ENCODE data around the gene SMG6. TPM values are rescaled to one million over a fixed set of nuclear protein-coding genes. Genes with fewer than 3 reads are reported as not detected.

Gene SMG6
- total RNA-seq, 1 experiment from 2014 or later, result 36.1 TPM

- CTCF ChIA-PET, result no interaction called here
- Histone ChIP-seq H3K9me3 (ENCODE audit: low read depth, low read length, poor library complexity, severe bottlenecking) (no peaks in the 10 kb centered on the region), H3K4me1 (ENCODE audit: insufficient read depth, low read length, poor library complexity, severe bottlenecking) (peaks cover 47% of the 10 kb centered on the region), H3K27ac (ENCODE audit: low read depth, low read length, poor library complexity, severe bottlenecking) (peak overlapping the region; percentile 56), H3K36me3 (ENCODE audit: insufficient read depth, low read length, poor library complexity, severe bottlenecking) (no peaks in the 10 kb centered on the region), H3K4me3 (ENCODE audit: low read depth, low read length, poor library complexity, severe bottlenecking) (no peak overlapping the region), H3K27me3 (replicated peaks; ENCODE audit: insufficient read depth, low read depth, low read length, poor library complexity) (peaks cover 13% of the 10 kb centered on the region)
- BruUV-seq (replicated peaks), result no TSS peak
- DNase-seq (ENCODE audit: low spot score), result peak; percentile 56
- intact Hi-C loops (cut with micrococcal nuclease; ENCODE audit: unreplicated experiment), result no loop called here
- TF ChIP-seq EZH2 (IDR thresholded peaks at IDR 0.05; ENCODE audit: borderline replicate concordance, low read depth, low read length, poor library complexity, severe bottlenecking) (no peak), CTCF (conservative IDR thresholded peaks at IDR 0.05; ENCODE audit: low read depth, low read length) (no peak; the same call in 1 of the 2 replicates)
- POLR2A ChIA-PET (ENCODE audit: low non-redundant PET), result no interaction called here
Observed at GRCh38 chr17:2028737-2029136, 274.8 kb downstream of the SMG6 start.

- ChIA-PET POLR2A (ENCODE audit: low non-redundant PET) (no interaction called here), CTCF (no interaction called here)
- Histone ChIP-seq H3K4me3 (ENCODE audit: low read depth, low read length, poor library complexity, severe bottlenecking) (no peak overlapping the region), H3K27ac (ENCODE audit: low read depth, low read length, poor library complexity, severe bottlenecking) (peak overlapping the region; percentile 56), H3K27me3 (replicated peaks; ENCODE audit: insufficient read depth, low read depth, low read length, poor library complexity) (peaks cover 13% of the 10 kb centered on the region), H3K9me3 (ENCODE audit: low read depth, low read length, poor library complexity, severe bottlenecking) (no peaks in the 10 kb centered on the region), H3K4me1 (ENCODE audit: insufficient read depth, low read length, poor library complexity, severe bottlenecking) (peaks cover 47% of the 10 kb centered on the region), H3K36me3 (ENCODE audit: insufficient read depth, low read length, poor library complexity, severe bottlenecking) (no peaks in the 10 kb centered on the region)
- no TSS peak for BruUV-seq (replicated peaks)
- DNase-seq (ENCODE audit: low spot score), result peak; percentile 52
- intact Hi-C loops (cut with micrococcal nuclease; ENCODE audit: unreplicated experiment), result no loop called here
- TF ChIP-seq CTCF (conservative IDR thresholded peaks at IDR 0.05; ENCODE audit: low read depth, low read length) (no peak), EZH2 (IDR thresholded peaks at IDR 0.05; ENCODE audit: borderline replicate concordance, low read depth, low read length, poor library complexity, severe bottlenecking) (no peak)
Observed at GRCh38 chr17:2028234-2028614, 275.4 kb downstream of the SMG6 start.

- H3K4me1 ChIP-seq (ENCODE audit: insufficient read depth, low read length, poor library complexity, severe bottlenecking), result peaks cover 47% of the 10 kb centered on the region
- no peaks in the 10 kb centered on the region for H3K9me3 ChIP-seq (ENCODE audit: low read depth, low read length, poor library complexity, severe bottlenecking)
- intact Hi-C loops (cut with micrococcal nuclease; ENCODE audit: unreplicated experiment), result no loop called here
- H3K4me3 ChIP-seq (ENCODE audit: low read depth, low read length, poor library complexity, severe bottlenecking), result no peak overlapping the region
- no peak for DNase-seq (ENCODE audit: low spot score)
- ChIA-PET CTCF (no interaction called here), POLR2A (ENCODE audit: low non-redundant PET) (no interaction called here)
- peaks cover 13% of the 10 kb centered on the region for H3K27me3 ChIP-seq (replicated peaks; ENCODE audit: insufficient read depth, low read depth, low read length, poor library complexity)
- no peaks in the 10 kb centered on the region for H3K36me3 ChIP-seq (ENCODE audit: insufficient read depth, low read length, poor library complexity, severe bottlenecking)
- H3K27ac ChIP-seq (ENCODE audit: low read depth, low read length, poor library complexity, severe bottlenecking), result peak overlapping the region; percentile 56
- BruUV-seq (replicated peaks), result no TSS peak
- no peak for TF ChIP-seq EZH2 (IDR thresholded peaks at IDR 0.05; ENCODE audit: borderline replicate concordance, low read depth, low read length, poor library complexity, severe bottlenecking)
- TF ChIP-seq CTCF (conservative IDR thresholded peaks at IDR 0.05; ENCODE audit: low read depth, low read length), result no peak
Observed at GRCh38 chr17:2027528-2028233, 275.9 kb downstream of the SMG6 start.
